ENCODE data around the gene ZBTB47. TPM values are rescaled to one million over a fixed set of nuclear protein-coding genes. Genes with fewer than 3 reads are reported as not detected.

The ZBTB47 gene
- total RNA-seq, 1 donor from 2014 or later: 20.5 TPM

DNA sequence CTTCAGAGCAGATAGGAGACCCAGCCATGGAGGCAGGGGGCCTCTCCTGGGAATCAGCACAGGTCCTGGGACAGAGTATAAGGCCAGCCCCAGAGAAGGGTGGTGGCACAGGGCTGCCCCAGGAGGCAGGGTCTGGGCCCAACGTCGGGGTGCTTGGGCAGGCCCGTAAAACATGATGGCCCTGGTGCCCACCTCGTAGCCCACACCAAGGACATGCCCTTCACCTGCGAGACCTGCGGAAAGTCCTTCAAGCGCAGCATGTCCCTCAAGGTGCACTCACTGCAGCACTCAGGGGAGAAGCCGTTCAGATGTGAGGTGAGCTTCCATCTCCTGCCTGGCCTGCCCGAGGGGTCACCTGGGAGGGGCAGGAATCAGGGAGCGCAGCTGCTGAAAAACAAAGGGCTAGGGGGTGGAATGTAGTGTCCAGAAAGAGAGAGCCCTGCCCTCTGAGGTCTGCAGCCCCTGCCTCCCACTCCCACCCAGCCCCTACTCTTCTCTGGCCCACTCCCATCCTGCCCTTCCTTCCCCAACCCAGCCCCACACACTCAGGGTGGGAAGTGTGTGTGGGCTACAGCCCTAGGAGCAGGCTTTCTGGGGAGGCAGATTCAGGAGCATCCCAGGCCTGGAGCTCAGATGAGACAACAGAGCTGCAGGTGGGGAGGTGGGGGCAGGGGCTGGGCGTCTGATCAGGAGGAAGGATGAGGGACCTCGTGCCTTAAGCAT, 9.5 kb downstream of the ZBTB47 start:
- H3K27ac Mint-ChIP-seq (ENCODE audit: unreplicated experiment): no peak overlapping the region
- peaks cover 24% of the 10 kb centered on the region for H3K27me3 Mint-ChIP-seq (ENCODE audit: unreplicated experiment)
- TF ChIP-seq CTCF (IDR thresholded peaks at IDR 0.05; ENCODE audit: unreplicated experiment): no peak
- H3K4me3 Mint-ChIP-seq (ENCODE audit: unreplicated experiment): no peak overlapping the region
- DNase-seq (ENCODE audit: low spot score): no peak
- peaks cover 13% of the 10 kb centered on the region for H3K36me3 Mint-ChIP-seq (ENCODE audit: low read depth, unreplicated experiment)
- peaks cover 11% of the 10 kb centered on the region for H3K4me1 Mint-ChIP-seq (ENCODE audit: unreplicated experiment)
- H3K9me3 Mint-ChIP-seq (ENCODE audit: unreplicated experiment): no peaks in the 10 kb centered on the region

- Mint-ChIP-seq H3K4me1 (ENCODE audit: unreplicated experiment) (peaks cover 5% of the 10 kb centered on the region), H3K36me3 (ENCODE audit: low read depth, unreplicated experiment) (peaks cover 13% of the 10 kb centered on the region), H3K4me3 (ENCODE audit: unreplicated experiment) (no peak overlapping the region), H3K27ac (ENCODE audit: unreplicated experiment) (no peak overlapping the region), H3K9me3 (ENCODE audit: unreplicated experiment) (no peaks in the 10 kb centered on the region), H3K27me3 (ENCODE audit: unreplicated experiment) (peaks cover 22% of the 10 kb centered on the region)
- DNase-seq (ENCODE audit: low spot score): no peak
- no peak for TF ChIP-seq CTCF (IDR thresholded peaks at IDR 0.05; ENCODE audit: unreplicated experiment)
Measured at GRCh38 chr3:42663581-42664437, 10.3 kb downstream of the ZBTB47 start.

- Mint-ChIP-seq H3K4me1 (ENCODE audit: unreplicated experiment) (peaks cover 5% of the 10 kb centered on the region), H3K36me3 (ENCODE audit: low read depth, unreplicated experiment) (peaks cover 13% of the 10 kb centered on the region), H3K27ac (ENCODE audit: unreplicated experiment) (no peak overlapping the region), H3K9me3 (ENCODE audit: unreplicated experiment) (no peaks in the 10 kb centered on the region), H3K27me3 (ENCODE audit: unreplicated experiment) (peaks cover 22% of the 10 kb centered on the region), H3K4me3 (ENCODE audit: unreplicated experiment) (no peak overlapping the region)
- TF ChIP-seq CTCF (IDR thresholded peaks at IDR 0.05; ENCODE audit: unreplicated experiment): no peak
- no peak for DNase-seq (ENCODE audit: low spot score)
Measured at GRCh38 chr3:42664438-42664803, 10.9 kb downstream of the ZBTB47 start.

GRCh38 chr3:42665050-42665878, 11.8 kb downstream of the ZBTB47 start:
- Mint-ChIP-seq H3K36me3 (ENCODE audit: low read depth, unreplicated experiment) (peaks cover 8% of the 10 kb centered on the region), H3K9me3 (ENCODE audit: unreplicated experiment) (no peaks in the 10 kb centered on the region), H3K4me3 (ENCODE audit: unreplicated experiment) (no peak overlapping the region), H3K4me1 (ENCODE audit: unreplicated experiment) (peaks cover under 1% of the 10 kb centered on the region), H3K27me3 (ENCODE audit: unreplicated experiment) (peaks cover 18% of the 10 kb centered on the region), H3K27ac (ENCODE audit: unreplicated experiment) (no peak overlapping the region)
- no peak for TF ChIP-seq CTCF (IDR thresholded peaks at IDR 0.05; ENCODE audit: unreplicated experiment)
- no peak for DNase-seq (ENCODE audit: low spot score)
